Measurements from ENCODE around the gene SMCO3.
"Not testable (repeated sequence)": the region's sequence is repeated elsewhere in the genome, so short reads cannot be mapped to it uniquely, and the experiment has no call there.

The SMCO3 gene

DNA sequence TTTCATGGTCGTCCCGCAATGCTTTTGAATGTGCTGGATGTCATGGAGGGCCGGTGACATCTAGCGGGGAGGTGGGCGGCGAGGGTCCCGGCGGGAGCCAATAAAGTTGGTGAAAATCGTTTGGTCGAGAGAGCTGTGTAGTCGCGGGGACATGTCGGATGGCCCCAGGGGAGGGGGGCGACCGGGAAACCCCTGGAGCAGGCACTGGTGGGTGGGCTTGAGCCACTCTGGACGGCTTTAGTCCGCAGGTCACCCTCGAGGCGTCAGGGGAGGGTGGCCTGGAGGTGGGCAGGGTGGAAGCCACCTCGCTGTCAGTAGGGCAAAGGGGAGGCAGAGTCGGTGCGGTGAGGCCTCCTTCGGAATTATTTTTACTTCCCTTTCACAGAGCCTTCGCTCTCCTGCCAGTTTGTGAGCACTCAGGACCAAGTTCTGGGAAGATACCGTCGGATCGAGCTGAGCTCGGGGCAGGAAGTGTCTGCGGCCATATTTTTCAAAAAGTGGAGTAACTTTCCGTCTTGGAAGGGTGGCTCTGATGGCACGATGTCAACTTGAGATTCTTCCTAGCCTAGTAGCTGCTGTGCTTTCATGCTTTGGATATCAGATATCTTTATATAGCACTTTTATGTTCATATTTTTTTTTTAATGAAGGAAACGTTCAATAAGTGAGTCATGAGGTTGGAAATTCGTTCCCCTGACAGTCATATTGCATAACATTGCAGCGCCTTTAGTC lies 38.9 kb downstream of the SMCO3 start:
- peak; percentile 45 for DNase-seq (ENCODE audit: low spot score)

DNA sequence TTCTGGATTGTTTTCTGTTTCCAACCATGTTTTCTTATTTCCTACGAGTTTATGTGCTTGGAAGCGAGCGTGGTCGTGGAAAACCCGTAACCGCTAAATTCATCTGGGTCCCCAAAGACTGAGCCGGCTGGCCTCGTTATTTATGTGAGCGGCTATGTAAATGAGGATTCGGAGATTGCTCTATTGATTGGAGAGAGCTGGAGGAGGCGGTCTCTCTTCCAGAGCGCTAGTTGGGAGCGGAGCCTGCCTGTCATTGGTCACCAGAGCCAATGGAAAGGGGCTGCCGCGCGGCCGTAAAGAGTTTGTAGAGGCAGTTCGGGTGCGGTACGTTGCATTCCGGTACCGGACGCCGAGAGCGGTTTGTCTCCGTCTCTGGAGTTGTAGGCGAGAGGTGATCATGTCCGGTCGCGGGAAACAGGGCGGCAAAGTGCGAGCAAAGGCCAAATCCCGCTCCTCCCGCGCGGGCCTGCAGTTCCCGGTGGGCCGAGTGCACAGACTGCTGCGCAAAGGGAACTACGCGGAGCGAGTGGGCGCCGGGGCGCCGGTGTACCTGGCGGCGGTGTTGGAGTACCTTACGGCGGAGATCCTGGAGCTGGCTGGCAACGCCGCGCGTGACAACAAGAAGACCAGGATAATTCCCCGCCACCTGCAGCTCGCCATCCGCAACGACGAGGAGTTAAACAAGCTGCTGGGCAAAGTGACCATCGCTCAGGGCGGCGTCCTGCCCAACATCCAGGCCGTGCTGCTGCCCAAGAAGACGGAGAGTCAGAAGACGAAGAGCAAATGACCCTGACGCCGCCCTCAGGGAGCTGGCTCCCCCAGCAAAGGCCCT lies 39.7 kb downstream of the SMCO3 start:
- peak; percentile 95 for DNase-seq (ENCODE audit: low spot score)

DNA sequence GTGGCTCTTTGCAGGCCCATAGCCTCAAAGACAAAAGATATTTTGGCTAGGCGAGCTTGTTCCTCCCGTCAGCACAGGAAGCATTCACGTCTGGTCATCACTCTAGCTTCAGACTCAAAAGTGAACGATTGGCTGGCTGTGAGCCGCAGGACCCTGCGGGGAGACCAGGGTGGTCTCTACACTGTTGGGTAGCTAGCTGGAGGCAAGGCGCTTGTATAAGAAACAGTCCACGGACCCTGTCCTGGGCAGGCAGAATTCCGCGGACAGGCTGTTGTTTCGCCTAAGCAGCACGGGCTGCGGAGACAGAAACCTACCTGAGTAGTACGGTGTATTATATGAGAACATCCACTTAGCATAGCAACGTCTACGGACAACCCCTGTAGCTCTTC lies 40.3 kb downstream of the SMCO3 start:
- DNase-seq (ENCODE audit: low spot score): no peak

DNA sequence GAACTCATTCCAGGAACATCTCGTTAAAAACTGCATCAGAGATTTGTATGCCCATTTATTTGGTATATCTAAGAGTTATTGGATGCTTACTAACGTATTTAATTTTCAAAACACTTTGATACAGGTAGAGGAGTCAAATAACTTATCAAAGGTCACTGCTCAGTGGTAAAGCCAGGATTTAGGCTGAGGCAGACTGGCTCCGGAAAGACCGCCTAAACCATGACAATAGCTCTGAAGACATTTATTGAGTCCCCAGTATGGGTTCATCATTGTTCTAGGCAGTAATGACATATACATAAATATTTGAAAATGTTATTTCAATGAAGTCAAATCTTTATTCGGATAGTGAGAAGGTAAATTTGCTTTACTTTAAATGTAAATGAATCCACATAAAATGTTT lies 41.0 kb downstream of the SMCO3 start:
- DNase-seq (ENCODE audit: low spot score): no peak

DNA sequence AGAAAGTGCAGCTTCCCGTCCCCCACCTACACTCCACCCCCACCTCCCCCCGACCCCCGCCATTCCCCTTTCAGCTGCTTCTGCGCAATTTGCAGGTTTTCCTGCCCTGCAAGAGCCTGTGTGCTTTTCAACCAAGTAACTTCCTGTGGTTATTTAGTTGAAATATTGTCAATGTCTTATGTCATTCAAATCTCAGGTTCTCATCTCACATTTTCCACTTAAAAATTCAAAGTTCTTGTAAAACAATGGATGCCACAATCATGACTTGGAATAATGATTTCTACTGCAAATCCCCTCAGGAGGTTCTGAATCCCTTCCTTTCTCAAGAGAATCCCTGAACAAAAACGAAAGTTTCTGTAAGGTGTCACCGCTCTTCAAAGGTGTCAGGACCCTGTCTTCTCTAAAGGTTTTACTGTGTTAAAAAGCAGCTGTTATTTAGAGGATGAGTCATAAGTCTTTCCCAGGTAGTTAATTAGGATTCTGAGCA lies 42.3 kb downstream of the SMCO3 start:
- peak; percentile 19 for DNase-seq (ENCODE audit: low spot score)

DNA sequence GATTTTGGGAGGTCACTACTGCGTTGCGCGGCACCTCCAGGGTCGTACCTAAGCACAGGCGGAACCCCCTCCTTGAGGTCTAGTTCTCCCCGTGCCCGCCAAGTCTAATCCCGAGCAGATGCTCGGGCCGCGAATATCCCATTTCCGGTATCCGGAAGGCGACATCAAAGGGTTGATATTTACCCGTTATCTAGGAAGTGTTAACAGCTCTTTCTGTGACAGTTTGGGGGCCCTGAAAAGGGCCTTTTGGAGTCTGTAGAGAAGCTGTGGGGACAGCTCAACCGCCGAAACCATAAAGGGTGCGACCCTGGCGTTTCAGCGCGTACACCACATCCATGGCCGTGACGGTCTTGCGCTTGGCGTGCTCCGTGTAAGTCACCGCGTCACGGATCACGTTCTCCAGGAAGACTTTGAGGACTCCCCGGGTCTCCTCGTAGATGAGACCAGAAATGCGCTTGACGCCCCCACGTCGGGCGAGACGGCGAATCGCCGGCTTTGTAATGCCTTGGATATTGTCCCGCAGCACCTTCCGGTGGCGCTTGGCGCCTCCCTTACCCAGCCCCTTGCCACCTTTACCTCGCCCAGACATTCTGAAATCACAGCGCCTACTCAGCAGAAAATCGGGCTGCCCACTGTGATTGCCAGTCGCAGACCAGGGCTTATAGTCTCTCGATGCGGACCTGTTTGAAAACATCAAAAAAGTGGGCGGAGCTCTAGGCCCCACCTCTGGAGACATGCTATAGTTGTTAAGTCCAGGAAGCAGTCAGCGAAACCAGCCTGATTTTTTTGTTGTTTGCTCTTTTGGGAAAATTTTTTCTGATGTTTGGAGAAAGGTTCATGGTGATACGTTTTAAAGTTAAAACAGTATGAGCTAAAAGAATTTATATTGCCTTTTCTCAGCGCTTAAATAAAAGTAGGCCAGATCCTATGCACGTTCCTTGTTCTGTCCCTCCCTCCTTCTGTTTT lies 43.2 kb downstream of the SMCO3 start:
- peak; percentile 88 for DNase-seq (ENCODE audit: low spot score)

DNA sequence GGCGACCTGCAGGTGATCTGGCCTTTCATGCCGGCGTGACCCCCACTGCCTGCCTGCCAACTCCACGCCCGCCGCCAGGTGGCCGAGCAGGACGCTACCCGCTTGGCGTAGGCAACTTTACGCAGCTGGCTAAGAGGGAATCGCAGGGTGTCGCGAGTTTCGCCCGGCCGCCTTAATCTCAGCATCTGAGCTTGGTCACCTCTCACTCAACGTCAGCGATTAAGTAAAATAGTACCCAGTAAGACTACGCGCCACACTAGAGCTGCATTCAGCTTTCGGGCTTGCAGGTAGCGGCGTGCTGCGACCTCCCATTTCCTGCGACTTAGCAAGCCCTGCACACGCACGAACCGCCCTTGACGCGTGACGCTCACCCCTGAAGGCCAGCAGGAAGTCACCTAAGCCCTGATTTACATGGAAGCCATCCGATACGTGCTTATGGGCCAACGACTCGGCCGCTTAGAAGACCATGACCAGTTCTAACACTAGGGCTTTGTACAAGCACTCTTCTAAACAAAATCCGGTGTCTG lies 44.0 kb downstream of the SMCO3 start:
- DNase-seq (ENCODE audit: low spot score): peak; percentile 77

DNA sequence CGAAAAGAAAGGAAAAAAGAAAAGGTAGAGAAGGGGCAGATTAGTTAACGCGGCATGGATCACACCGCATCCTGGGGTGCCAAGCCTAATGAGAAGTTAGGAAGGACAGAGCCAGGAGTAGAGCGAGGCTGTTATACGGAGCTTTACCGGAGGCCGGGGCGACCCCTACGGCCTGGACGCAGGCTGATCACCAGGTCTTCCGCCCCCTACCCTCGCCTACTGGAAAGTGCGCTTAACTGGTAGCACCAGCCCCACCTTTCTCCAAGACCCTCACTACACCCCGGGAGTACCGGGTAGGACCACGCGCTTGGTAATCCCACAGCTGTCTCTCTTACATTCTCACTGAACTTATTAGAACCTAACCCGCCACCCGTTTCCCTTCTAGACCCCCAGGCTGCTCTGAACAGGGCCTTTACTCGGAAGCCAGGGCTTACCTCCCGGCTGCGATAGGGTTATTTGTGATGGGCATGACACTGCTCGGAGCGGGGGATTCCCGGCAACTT lies 44.5 kb downstream of the SMCO3 start:
- DNase-seq (ENCODE audit: low spot score): no peak

DNA sequence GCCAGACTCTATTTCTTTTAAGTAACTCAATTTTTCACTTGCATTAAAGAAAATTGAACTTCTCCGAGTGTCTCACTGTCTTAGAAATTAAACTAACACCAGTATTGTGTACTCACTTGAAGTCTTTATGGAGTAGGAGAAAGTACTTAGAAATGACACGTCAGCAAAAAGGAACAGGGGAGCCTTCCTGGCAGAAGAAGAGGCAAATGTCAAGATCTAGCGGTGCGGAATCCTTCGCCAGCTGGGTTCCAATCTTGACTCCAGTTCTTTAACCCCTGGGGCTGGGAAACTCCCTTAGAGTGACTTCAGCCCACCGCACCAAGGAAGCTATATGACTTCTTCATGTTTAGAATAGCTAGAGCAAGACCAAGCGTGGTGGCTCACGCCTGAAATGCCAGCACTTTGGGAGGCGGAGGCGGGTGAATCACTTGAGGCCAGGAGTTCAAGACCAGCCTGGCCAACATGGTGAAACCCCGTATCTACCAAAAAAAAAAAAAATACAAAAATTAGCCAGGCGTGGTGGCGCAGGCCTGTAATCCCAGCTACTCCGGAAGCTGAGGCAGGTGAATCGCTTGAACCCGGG lies 45.1 kb downstream of the SMCO3 start:
- no peak for DNase-seq (ENCODE audit: low spot score)

DNA sequence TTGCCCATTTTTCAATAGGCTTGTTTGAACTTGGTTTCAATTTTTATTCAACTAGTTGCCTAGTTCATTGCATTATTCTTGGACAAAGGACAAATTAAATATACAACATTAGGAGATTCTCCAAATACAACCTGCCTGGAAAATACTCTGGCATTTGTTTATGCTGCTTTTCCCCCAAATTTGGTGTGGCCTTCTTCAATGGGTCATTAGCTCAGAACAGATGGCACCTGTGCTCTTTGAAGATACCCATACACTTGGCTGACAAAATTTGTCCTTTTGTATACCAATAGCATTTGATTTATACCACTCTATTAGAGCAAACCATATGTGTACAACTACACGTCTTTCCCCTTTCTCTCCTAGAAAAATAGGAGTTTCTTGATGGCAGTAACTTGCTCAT lies 46.4 kb downstream of the SMCO3 start:
- no peak for DNase-seq (ENCODE audit: low spot score)

DNA sequence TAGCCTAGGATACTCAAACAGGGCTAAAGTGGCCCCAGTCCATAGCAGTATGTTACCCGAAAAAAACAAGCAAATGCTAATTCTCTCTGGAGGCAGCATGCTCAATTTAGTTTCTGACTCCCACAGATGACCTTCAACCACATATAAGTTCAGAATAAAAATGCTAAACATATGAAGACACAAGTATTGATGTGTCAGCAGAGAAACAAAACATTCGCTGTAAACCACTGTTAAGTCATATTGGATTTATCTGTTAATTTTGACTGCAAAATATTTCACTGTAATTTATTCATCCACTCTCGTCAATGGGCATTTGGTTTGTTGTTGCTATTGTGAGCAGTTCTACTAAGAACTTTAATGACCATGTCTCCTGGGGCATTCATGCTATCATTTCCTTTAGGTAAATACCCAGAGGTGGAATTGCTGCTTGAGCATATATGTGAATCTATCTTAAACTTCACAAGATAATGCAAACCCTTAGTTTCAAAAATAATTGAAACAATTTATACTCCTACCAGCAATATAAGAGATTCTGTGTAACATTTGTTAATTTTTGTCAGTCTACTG lies 47.2 kb downstream of the SMCO3 start:
- DNase-seq (ENCODE audit: low spot score): no peak

DNA sequence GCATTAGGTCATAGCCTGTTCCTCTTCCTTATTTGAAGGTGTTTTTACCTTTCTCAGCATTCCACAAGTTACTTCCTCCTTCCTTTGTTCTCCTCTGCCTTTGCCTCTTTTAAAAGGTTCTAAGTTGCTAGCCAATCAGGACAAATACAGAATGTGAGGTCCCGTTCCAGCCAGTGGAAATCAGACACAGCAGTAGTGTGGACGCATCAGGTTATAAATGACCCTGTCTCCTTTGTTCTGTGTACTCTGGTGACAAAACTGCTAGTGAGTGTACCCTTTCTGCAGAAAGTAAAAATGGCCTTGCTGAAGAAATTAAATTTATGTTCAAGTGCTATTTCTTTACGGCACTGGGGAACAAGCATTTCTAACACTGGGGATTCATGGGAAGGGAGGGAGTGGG lies 48.0 kb downstream of the SMCO3 start:
- not testable (repeated sequence) for DNase-seq (ENCODE audit: low spot score)

DNA sequence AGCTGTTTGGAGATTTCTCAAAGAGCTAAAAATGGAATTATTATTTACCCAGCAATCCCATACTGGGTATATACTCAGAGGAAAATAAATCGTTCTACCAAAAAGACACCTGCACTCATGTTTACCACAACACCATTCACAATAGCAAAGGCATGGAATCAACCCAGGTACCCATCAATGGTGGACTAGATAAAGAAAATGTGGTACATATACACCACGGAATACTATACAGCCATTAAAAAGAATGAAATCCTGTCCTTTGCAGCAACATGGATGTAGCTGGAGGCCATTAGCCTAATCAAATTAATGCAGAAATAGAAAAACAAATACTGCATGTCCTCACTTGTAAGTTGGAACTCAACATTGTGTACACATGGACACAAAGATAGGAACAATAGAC lies 48.6 kb downstream of the SMCO3 start:
- no peak for DNase-seq (ENCODE audit: low spot score)

DNA sequence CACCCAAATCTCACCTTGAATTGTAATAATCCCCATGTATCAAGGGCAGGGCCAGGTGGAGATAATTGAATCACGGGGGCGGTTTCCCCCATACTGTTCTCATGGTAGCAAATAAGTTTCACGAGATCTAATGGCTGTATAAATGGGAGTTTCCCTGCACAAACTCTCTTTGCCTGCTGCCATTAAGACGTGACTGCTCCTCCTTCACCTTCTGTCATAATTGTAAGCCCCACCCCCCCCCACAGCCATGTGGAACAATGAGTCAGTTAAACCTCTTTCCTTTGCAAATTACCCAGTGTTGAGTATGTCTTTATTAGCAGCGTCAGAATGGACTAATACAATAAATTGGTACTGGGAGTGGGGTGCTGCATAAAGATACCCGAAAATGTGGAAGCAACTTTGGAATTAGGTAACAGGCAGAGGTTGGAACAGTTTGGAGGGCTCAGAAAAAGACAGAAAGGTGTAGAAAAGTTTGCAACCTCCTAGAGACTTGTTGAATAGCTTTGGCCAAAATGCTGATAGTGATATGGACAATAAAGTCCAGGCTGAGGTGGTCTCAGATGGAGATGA lies 54.2 kb downstream of the SMCO3 start:
- DNase-seq (ENCODE audit: low spot score): not testable (repeated sequence)

DNA sequence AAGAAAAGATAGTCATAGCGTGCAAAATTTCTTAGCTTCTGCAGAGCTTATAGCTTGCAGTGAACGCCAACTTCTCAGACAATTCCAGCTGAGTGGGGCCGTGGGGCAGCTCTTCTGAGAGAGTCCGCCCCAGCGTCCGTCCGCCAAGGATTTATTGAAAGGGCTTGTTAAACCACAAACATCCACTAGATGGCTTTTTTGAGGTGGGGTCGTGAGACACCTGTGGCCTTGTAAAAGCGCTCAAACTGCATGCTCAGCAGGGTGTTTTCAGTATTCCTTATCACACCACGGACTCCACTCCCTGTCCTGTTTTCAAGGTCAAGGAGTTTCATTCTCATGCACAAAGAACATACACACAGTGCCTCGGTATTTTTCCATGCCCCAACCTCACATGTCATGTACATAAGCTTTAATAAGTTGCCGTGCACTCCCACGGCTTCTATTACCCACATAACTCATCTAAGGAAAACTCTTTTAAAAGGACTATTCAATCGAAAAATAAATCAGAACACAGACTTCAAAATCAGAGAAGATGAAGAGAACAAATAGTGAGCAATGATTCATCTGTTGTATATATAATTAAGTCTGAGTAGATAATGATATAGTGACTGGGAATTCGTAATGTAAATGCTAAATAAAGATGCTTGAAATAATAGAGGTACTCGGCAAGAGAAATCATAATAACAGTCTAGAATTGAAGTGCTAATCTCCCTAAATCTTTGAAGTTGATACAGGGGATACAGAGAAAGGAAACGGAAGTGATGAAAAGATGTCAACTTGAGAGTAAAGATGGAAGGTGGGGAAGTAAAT lies 57.4 kb downstream of the SMCO3 start:
- no peak for DNase-seq (ENCODE audit: low spot score)
